Lung (tissue), 12 donors: ENCODE results near the gene NACC2. TPM values are rescaled to one million over a fixed set of nuclear protein-coding genes. Genes with fewer than 3 reads are reported as not detected.

Experiments used
- ATAC-seq: fragments of 200-7000 bp; cut with Tn5 transposase; one replicate; pipeline ENCODE4 v1.9.1; 2020; ENCODE audit warnings: moderate number of reproducible peaks; ENCODE audit not compliant: insufficient read depth, low FRiP score
- DNase-seq, 3 donors: peaks; one replicate each; pipeline ENCODE4 v3.0.0-alpha.2; 2013 to 2017
- H3K27ac ChIP-seq, 2 donors: one replicate each; pipeline ENCODE4 v1.5.1; 2013; ENCODE audit warnings: mild to moderate bottlenecking in 2 of 2, moderate library complexity in 2 of 2, control low read depth in 1 of 2, inconsistent platforms in 1 of 2, low read depth in 1 of 2, low read length in 1 of 2
- H3K27me3 ChIP-seq, 3 donors: one replicate each; pipeline ENCODE4 v1.5.1; 2013; ENCODE audit warnings: low read length in 2 of 3; ENCODE audit not compliant: control insufficient read depth in 3 of 3, insufficient read depth in 3 of 3
- H3K36me3 ChIP-seq, 4 donors: one replicate each; pipeline ENCODE4 v1.5.1; 2013; ENCODE audit warnings: low read length in 4 of 4, mild to moderate bottlenecking in 1 of 4, moderate library complexity in 1 of 4; ENCODE audit not compliant: control insufficient read depth in 4 of 4, insufficient read depth in 4 of 4
- H3K4me1 ChIP-seq, 5 donors: one replicate each; pipeline ENCODE4 v1.5.1; 2013; ENCODE audit warnings: low read length in 5 of 5, mild to moderate bottlenecking in 2 of 5, moderate library complexity in 1 of 5; ENCODE audit not compliant: control insufficient read depth in 5 of 5, insufficient read depth in 5 of 5
- H3K4me3 ChIP-seq: one replicate; pipeline ENCODE4 v1.5.1; 2013; ENCODE audit warnings: mild to moderate bottlenecking, control low read depth, moderate library complexity
- H3K9ac ChIP-seq, 2 donors: one replicate each; pipeline ENCODE4 v1.5.1; 2013; ENCODE audit warnings: low read length in 2 of 2, control low read depth in 1 of 2; ENCODE audit not compliant: insufficient read depth in 1 of 2
- H3K9me3 ChIP-seq, 4 donors: one replicate each; pipeline ENCODE4 v1.5.1; 2013; ENCODE audit warnings: low read length in 3 of 4, mild to moderate bottlenecking in 1 of 4, moderate library complexity in 1 of 4; ENCODE audit not compliant: control insufficient read depth in 4 of 4, insufficient read depth in 3 of 4
- WGBS, 2 donors: extraction: QIAGEN DNeasy Blood & Tissue Kit; methylation state at CpG; one replicate each; pipeline ENCODE4 v1.1.7; 2013; 5-methylcytosine and 5-hydroxymethylcytosine counted together
- polyA plus RNA-seq, 2 donors: library from polyadenylated mRNA; stranded (reverse); fragments of 200-250 nt; gene quantifications; one replicate each; pipeline ENCODE4 v1.2.1, GENCODE V29; 2013
- total RNA-seq, 2 donors: library from RNA; depleted of rRNA in 1 of 2; stranded (reverse); fragments of >200 nt in 1 of 2; gene quantifications; one replicate each; pipeline ENCODE4 v1.2.1, GENCODE V29; 2014 to 2021
- TF ChIP-seq, protein P1 (sequence below): IDR thresholded peaks from 2 replicates; pipeline ENCODE4 v1.5.1; 2012; ENCODE audit warnings: mild to moderate bottlenecking; ENCODE audit errors: control extremely low read depth, extremely low read depth
- donor health status: control.
- donor health status: control.
- donor health status: Bipolar disorder and iron deficiency.
- donor health status: healthy.
- donor health status: DM: yes; HTN: yes; CAD: no.

NACC2 gene
- total and polyA plus RNA-seq, 4 donors: 5.9 to 32.7 (median 10.5) TPM

DNA sequence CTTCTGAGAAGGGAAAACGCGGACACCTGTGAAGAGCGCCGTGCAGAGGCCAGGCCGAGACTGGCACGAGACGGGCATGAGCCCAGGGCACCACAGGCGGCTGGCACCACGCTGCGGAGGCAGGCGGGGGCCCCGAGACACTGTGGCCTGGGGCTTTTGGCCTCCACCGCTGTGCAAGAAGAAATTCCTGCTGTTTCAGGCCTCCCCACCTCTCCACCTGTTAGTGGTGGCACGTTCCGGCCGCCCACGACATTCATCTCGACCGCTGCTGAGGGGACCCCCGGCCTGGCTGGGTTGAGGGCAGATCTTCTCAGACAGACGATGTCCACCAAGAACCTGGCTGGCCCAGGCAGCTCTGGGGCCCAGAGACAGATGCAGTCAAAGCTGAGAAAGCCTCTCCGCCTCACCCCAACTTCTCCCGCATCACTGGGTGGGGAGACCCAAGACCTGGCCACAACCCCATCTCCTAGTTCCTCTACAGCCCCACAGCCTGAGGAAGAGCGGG, 11.5 kb downstream of the NACC2 start:
- DNase-seq (no peak), ATAC-seq (no peak)
- Histone ChIP-seq H3K4me1 (peaks cover 0 to 39% (median 14%) of the 10 kb centered on the region in 5 donors), H3K27me3 (no peaks in the 10 kb centered on the region), H3K9me3 (no peaks in the 10 kb centered on the region), H3K4me3 (no peak overlapping the region), H3K36me3 (peaks cover 0 to 6% (median 0%) of the 10 kb centered on the region in 4 donors), H3K27ac (no peak overlapping the region), H3K9ac (no peak overlapping the region)
- TF ChIP-seq, protein P1, sequence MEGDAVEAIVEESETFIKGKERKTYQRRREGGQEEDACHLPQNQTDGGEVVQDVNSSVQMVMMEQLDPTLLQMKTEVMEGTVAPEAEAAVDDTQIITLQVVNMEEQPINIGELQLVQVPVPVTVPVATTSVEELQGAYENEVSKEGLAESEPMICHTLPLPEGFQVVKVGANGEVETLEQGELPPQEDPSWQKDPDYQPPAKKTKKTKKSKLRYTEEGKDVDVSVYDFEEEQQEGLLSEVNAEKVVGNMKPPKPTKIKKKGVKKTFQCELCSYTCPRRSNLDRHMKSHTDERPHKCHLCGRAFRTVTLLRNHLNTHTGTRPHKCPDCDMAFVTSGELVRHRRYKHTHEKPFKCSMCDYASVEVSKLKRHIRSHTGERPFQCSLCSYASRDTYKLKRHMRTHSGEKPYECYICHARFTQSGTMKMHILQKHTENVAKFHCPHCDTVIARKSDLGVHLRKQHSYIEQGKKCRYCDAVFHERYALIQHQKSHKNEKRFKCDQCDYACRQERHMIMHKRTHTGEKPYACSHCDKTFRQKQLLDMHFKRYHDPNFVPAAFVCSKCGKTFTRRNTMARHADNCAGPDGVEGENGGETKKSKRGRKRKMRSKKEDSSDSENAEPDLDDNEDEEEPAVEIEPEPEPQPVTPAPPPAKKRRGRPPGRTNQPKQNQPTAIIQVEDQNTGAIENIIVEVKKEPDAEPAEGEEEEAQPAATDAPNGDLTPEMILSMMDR: no peak
- 92 to 95% methylated on average over 24 of the region's 24 CpGs for WGBS, 2 donors

DNA sequence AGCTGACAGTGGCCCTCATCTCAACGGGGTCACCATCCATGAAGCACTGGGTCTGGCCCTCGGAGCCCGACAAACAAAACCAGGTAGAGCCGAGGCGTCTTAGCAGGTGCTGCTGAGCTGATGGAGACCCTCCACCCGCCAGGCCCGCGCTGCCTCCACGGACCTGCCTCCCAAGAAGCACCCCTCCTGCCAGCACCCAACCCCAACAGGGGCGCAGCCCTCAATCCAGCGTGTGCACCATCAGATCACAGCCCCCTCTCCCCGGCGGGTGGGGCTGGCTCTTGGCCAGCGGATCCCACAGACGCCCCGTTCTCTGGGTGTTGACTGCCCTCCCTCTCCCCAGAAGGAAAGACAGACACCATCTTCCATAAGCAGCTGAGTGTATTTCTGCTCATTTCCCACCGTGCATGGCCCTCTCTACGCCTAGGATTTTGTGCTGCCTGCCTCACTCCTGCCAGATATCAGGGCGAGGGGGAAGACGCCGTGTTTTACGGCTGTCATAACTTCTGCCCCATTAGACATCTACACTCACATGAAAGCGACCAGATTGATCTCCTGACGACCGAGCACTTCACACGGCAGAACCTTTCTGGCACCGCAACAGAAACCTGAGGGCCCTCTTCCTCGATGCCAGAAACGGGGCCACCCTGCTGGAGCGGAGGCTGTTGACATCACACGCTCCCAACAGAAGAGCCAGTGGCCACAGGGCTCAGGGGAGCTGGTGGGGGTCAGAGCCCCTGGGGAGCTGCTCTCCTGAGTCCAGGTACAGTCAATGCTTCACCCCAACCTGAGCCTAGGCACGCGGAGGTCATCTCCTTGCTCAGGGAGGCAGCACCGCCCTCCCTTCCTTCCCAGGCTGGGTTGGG, 12.4 kb downstream of the NACC2 start:
- TF ChIP-seq, protein P1: no peak
- Histone ChIP-seq H3K4me3 (no peak overlapping the region), H3K36me3 (peaks cover 0 to 9% (median 0%) of the 10 kb centered on the region in 4 donors), H3K27me3 (no peaks in the 10 kb centered on the region), H3K27ac (no peak overlapping the region), H3K9me3 (no peaks in the 10 kb centered on the region), H3K4me1 (peaks cover 0 to 38% (median 14%) of the 10 kb centered on the region in 5 donors), H3K9ac (no peak overlapping the region)
- ATAC-seq (no peak), DNase-seq (peak in 1 of 3 donors; percentile 9)
- WGBS, 2 donors: 82 to 88% methylated on average over 32 to 34 of the region's 34 CpGs

DNA sequence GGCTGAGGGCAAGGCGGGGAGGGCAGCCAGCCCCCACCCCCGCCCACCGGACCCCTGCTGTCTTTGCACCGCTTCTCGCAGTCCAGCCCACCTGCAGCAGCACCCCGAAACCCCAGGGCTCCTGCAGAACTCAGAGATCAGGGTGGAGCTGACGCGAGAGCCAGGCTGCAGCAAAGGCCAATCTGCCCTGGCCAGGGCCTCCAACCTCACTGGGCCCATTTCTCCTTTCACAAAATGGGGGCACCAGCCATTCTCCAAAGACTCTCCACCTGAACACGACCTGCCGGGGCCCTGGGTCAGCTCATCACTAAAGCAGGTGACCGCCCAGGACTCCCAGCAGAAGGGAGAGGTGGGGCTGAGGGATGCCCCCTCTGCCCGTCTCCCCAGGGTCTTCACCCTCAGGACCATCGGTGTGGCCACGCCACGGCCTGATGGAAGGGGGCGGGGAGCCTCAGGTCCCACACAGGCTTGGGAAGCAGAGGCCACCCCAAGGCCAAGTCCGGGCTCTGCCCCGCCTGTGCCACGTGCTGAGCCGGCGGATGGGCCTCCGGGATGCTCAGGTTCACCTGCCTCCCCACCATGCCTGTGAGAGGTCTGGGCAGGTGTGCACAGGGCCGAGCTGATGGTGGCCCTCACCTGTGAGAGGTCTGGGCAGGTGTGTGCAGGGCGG, 13.1 kb downstream of the NACC2 start:
- Histone ChIP-seq H3K27me3 (no peaks in the 10 kb centered on the region), H3K9me3 (no peaks in the 10 kb centered on the region), H3K4me1 (peaks cover 0 to 38% (median 14%) of the 10 kb centered on the region in 5 donors), H3K9ac (no peak overlapping the region), H3K27ac (no peak overlapping the region), H3K4me3 (no peak overlapping the region), H3K36me3 (peaks cover 0 to 9% (median 0%) of the 10 kb centered on the region in 4 donors)
- ATAC-seq (no peak), DNase-seq (no peak)
- TF ChIP-seq, protein P1: no peak
- 86 to 92% methylated on average over 24 of the region's 24 CpGs for WGBS, 2 donors
